GM21619 (cell line): Measurements from ENCODE around the gene PRICKLE1.

Source experiments
- ATAC-seq: cut with Tn5 transposase; IDR thresholded peaks from one replicate; pipeline ENCODE4 v1.9.1; 2021; ENCODE audit not compliant: unreplicated experiment

PRICKLE1 gene

DNA sequence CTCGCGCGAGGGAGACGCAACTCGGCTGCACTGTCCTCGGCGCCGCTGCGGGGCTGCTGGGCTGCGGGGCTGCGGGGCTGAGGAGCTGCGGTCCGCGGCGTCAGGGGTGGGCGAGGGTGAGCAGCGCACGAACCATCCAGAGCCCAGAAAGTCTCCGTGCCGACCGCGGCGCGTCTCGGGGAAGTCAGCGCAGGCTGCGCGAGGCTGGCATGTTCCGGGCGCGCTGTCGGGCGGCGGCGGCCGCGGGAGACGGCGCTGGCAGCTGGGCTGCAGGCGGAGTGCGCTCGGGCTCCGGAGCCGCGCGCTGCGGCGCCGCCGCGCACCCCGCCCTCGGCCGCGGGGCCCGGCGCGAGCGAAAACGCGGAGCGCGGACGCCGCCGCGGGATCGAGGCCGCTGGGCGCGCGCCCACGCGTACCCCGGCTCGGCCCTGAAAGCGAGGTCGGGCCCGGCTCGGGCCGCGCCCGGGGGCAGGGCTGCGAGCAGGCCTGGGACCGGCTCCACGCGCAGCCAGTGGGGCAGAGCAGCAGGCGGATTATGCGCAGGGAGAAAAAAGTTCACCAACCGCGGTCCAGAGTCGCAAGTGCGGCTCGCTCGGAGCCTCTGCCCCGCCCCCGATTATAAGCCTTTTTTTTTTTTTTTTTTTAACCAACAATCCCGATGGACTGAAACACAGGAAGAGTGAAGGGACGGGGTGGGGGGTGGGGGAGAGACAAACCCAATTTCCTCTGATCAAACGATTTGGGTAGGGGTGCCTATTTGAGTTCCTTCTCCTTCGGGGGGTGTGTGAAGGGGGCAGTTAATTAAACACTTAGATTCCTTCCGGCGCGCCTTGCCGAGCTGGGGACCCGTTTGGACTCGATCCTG, at the start of gene PRICKLE1:
Gene PRICKLE1, minus strand, starts transcription at position 282 of the 865 bp plus-strand sequence. CDS start 117,230 bp downstream, outside the sequence.
- peak; percentile 70 for ATAC-seq

- ATAC-seq = no peak
Measured at GRCh38 chr12:42638697-42639096, 49.2 kb upstream of the PRICKLE1 start.

- ATAC-seq = no peak
Measured at GRCh38 chr12:42638011-42638410, 48.5 kb upstream of the PRICKLE1 start.

- ATAC-seq = no peak
Measured at GRCh38 chr12:42636993-42637392, 47.4 kb upstream of the PRICKLE1 start.

GRCh38 chr12:42633594-42633993, 44.0 kb upstream of the PRICKLE1 start:
- no peak for ATAC-seq

DNA sequence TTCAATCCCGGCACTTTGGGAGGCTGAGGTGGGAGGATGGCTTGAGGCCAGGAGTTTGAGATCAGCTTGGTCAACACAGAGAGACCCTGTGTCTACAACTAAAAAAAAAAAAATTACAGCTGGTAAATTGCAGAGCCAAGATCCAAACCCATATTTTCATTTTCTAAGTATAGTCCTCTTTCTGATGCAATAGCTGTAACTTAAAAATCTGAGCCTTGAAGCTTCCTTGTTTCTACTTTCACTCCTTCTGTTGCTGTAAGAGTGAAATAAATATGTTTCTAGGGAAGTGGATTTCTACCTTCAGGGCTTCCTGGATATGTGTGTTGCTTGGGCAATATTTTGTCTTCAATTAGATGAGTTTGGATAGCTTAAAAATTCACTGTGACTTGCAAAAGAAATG, 42.0 kb upstream of the PRICKLE1 start:
- no peak for ATAC-seq

DNA sequence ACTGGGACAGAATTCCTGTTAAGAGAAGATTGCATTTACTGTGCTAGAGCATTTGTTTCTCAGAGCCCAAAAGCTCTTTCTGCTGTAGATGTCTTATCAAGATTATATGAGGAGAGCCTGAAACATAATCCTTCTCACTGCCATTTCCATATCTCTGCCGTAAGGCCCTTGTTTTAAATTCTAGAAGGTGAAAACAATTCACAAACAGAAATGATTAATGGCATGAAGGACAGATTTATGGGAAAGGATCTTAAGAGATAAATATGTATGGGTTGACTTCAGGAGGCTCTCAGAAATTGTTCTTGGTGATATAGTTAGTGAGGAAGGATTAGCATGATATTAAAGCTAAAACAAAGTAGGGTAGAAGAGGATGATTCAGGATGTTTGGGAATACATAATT, 40.8 kb upstream of the PRICKLE1 start:
- ATAC-seq = no peak

- no peak for ATAC-seq
Measured at GRCh38 chr12:42627151-42627550, 37.6 kb upstream of the PRICKLE1 start.

DNA sequence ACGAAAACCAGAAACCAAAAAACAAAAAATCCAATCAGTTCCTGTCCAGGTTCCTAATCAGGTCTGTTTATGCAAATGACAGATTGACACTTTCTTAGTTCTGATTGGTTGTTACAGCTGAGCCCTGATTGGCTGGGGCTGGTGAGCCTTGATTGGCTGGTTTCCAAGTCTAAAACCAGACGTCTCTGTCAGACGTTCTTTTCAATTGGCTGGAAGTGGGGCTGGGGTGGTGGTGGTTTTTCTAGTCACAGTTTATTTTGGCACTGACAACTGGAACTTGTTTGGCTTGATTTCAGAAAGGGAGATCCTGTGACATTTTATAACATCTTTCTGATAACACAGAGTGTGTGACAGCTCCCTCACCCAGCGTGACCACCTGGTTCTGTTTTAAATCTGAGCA, 36.1 kb upstream of the PRICKLE1 start:
- ATAC-seq = no peak

DNA sequence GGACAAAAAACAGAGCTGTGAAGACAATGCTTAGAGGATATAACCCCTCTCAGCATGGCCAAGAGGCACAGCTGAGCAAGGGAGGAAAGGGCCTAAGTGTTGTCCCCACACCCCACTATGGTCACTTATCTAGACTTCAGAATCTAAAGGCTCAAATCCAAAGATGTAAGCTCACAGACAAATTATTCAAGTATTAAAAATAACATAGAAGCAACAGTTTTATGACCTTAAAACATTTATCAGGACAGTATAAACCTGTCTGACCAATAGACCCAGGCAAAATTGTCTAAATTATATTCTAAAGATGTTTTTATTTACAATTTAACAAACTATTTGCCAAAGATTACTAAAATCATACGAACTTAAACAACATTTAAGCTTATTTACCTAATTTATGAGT, 28.1 kb upstream of the PRICKLE1 start:
- ATAC-seq = no peak

DNA sequence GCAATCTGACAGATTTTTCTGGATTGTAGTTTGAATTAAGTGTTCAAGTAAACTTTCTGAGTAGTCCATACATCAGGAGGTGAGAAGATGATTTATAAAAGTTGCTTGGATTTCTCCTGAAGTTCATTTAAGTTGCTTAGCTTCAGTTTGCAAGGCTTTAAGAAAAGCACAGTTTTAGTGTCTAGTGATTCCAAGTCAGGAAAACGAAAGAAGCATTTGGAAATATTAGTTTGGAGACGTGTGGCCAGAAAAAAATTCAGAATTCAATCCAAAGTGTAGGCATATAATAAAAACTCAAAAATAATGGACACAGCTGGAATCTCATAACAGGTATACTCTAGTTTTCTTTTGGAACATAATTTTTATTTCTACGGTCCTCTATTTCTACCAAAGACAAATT, 25.5 kb upstream of the PRICKLE1 start:
- ATAC-seq = no peak

DNA sequence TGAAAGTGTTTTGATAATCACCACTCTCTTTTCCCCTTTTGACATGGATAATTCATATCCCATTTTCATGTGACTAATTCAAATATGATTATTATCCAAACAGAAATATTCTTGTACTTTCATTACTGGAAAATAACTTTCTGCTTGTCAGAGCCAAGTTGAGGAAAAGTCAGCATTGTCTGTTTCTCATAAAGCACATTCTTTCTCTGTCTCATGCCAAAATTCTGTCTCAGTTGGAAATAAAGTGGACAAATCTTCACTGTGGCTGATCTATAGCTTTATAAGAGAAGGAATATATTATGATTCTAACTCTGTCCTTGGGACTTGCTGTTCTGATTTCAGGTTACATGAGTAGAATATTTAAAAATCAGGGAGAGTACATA, 22.7 kb upstream of the PRICKLE1 start:
- ATAC-seq = no peak

DNA sequence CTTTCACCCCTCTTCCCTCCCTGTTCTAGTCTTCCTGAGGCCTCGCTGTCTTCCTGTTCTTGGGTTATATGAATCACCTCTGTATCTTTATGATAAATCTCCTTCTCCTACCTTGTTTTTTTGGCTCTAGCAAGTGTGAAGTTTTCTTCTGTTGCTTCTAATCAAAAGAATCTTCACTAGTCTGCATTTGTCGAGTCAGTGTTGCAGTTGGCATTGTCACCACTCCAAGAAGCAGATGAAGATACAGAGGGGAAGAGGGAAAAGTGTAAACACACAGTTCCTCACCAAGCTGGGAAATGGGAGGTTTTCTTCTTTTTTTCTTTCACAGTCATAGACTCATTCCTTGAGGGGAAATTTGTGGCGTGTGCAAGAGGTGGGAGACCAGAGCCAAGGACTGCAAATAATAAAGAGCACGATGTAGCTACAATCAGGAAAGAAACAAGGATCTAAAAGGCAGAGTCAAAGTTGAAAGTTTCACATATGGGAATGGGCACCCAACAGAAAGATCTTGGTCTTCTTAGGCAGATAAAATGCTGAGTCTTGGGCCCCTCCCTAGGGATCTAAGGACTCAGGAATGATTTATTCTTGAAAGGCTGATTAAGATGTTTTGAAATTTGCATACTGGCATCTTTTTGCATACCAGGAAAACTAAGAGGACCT, 22.2 kb upstream of the PRICKLE1 start:
- ATAC-seq = no peak

DNA sequence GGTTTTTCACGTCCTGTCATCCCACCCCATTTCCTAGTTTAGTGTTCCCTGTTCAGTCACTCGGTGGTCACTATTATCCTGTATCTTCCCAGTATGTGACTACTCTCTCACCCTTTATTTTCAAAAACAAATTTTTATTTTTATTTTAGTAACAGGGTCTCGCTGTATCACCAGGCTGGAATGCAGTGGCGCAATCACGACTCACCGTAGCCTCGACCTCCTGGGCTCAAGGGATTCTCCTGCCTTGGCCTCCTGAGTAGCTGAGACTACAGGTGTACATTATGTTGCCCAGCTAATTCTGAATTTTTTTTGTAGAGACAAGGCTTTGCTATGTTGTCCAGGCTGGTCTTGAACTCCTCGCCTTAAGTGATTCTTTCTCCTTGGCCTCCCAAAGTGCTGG, 20.1 kb upstream of the PRICKLE1 start:
- no peak for ATAC-seq

- ATAC-seq = no peak
Measured at GRCh38 chr12:42608196-42608825, 18.8 kb upstream of the PRICKLE1 start.

DNA sequence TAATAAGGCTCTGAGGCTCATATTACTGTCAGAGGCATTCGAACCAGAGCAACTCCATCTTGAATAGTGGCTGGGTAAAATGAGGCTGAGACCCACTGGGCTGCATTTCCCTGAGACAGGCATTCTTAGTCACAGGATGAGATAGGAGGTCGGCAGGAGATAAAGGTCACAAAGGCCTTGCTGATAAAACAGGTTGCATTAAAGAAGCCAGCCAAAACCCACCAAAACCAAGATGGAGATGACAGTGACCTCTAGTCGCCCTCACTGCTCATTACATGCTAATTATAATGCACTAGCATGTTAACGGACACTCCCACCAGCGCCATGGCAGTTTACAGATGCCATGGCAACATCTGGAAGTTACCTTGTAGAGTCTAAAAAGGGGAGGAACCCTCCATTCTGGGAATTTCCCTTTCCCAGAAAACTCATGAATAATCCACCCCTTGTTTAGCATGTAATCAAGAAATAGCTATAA, 18.1 kb upstream of the PRICKLE1 start:
- no peak for ATAC-seq

- ATAC-seq = no peak
Measured at GRCh38 chr12:42606471-42606870, 16.9 kb upstream of the PRICKLE1 start.

DNA sequence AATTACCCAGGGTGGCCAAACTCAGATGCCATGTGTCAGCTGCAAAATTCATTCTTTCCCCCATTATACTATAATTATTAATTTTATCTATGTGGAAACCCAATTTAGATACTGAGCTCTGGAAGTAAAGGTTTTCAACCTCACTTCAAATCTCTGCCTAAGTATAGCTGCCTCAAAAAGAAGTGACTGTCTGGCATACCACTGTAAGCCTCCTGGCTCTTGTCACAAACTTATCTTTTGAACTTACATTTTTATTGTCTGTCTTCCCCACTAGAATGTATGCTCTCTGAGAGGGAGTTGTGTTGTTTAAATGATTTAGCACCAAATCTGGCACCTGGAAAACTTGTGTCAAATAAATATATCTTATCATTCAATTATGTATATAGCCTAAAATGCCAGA, 16.1 kb upstream of the PRICKLE1 start:
- ATAC-seq = no peak

GRCh38 chr12:42603246-42603990, 13.9 kb upstream of the PRICKLE1 start:
- no peak for ATAC-seq

GRCh38 chr12:42593874-42594273, 4.3 kb upstream of the PRICKLE1 start:
- no peak for ATAC-seq

- ATAC-seq = no peak
Measured at GRCh38 chr12:42590330-42590934, 886 bp upstream of the PRICKLE1 start.
